Breast epithelium (tissue), 4 donors: Measurements from ENCODE around the gene KCNC3. TPM values are rescaled to one million over a fixed set of nuclear protein-coding genes. Genes with fewer than 3 reads are reported as not detected.

ENCODE experiments used
- DNase-seq, 2 donors: peaks; one replicate each; pipeline ENCODE4 v3.0.0-alpha.2; 2019; ENCODE audit warnings: low spot score in 2 of 2
- H3K27ac ChIP-seq, 2 donors: fragments of 200-600 bp; sonication (generic) in 1 of 2; one replicate each; pipeline ENCODE4 v1.5.1; 2016 to 2019; ENCODE audit warnings: mild to moderate bottlenecking in 1 of 2
- H3K27me3 ChIP-seq, 2 donors: fragments of 200-600 bp; sonication (generic) in 1 of 2; one replicate each; pipeline versions ENCODE4 v1.5.1 to v1.6.0; 2017 to 2019; ENCODE audit warnings: control low read depth in 1 of 2, mild to moderate bottlenecking in 1 of 2
- H3K36me3 ChIP-seq: fragments of 200-600 bp; one replicate; pipeline ENCODE4 v1.5.1; 2019
- H3K4me1 ChIP-seq, 2 donors: fragments of 200-600 bp; sonication (generic); one replicate each; pipeline ENCODE4 v1.5.1; 2016 to 2019; ENCODE audit warnings: control low read depth in 1 of 2
- H3K4me3 ChIP-seq, 3 donors: fragments of 200-600 bp; sonication (generic); 1 replicate in 2 of 3; 2 replicates in 1 of 3; pipeline ENCODE4 v1.5.1; 2016 to 2019; ENCODE audit warnings: mild to moderate bottlenecking in 3 of 3, moderate library complexity in 2 of 3
- H3K9me3 ChIP-seq, 2 donors: fragments of 200-600 bp; sonication (generic) in 1 of 2; one replicate each; pipeline ENCODE4 v1.5.1; 2016 to 2019; ENCODE audit warnings: control low read depth in 1 of 2
- CTCF ChIP-seq, 3 donors: fragments of 450-650 bp; IDR thresholded peaks; one replicate each; pipeline ENCODE4 v1.5.1; 2016 to 2017; ENCODE audit warnings: antibody characterized with exemption in 3 of 3, mild to moderate bottlenecking in 3 of 3, moderate library complexity in 3 of 3
- POLR2A ChIP-seq: fragments of 450-650 bp; IDR thresholded peaks from one replicate; pipeline ENCODE4 v1.6.1; 2016; ENCODE audit warnings: antibody characterized with exemption, mild to moderate bottlenecking, moderate library complexity
- POLR2AphosphoS5 ChIP-seq, 3 donors: sonication (generic); formaldehyde crosslinking; IDR thresholded peaks; one replicate each; pipeline ENCODE4 v1.6.1; 2017; ENCODE audit warnings: antibody characterized with exemption in 3 of 3
- intact Hi-C: fragments of 100-400 bp; cut with DNase I; formaldehyde crosslinking; loops from one replicate; pipeline ENCODE4 v1.15.1; 2023; ENCODE audit warnings: low total_unique reads
- total RNA-seq, 3 donors: library from RNA; depleted of rRNA; stranded (reverse); fragments of >200 nt; gene quantifications; one replicate each; pipeline ENCODE4 v1.1.0, GENCODE V29; 2016

KCNC3 gene
- total RNA-seq, 3 donors from 2014 or later = 0.32 to 3.7 (median 1.6) TPM

- intact Hi-C loops = no loop called here
- Histone ChIP-seq H3K4me1 (peaks cover 3 to 13% of the 10 kb centered on the region in 2 donors), H3K27ac (no peak overlapping the region), H3K36me3 (no peaks in the 10 kb centered on the region), H3K27me3 (peaks cover 3 to 28% of the 10 kb centered on the region in 2 donors), H3K9me3 (no peaks in the 10 kb centered on the region), H3K4me3 (peak overlapping the region; percentile 27 to 66 (median 47))
- TF ChIP-seq CTCF (IDR thresholded peaks at IDR 0.05) (peak in 1 of 3 donors; percentile 27), POLR2A (no peak)
- DNase-seq = no peak
Observed at GRCh38 chr19:50328224-50328872, 829 bp downstream of the KCNC3 start.

GRCh38 chr19:50327461-50328223, 1.5 kb downstream of the KCNC3 start:
- Histone ChIP-seq H3K9me3 (no peaks in the 10 kb centered on the region), H3K27ac (no peak overlapping the region), H3K36me3 (no peaks in the 10 kb centered on the region), H3K27me3 (peaks cover 3 to 24% of the 10 kb centered on the region in 2 donors), H3K4me1 (peaks cover 3 to 13% of the 10 kb centered on the region in 2 donors), H3K4me3 (no peak overlapping the region)
- DNase-seq = no peak
- TF ChIP-seq POLR2AphosphoS5 (IDR thresholded peaks at IDR 0.05) = no peak
- no peak for TF ChIP-seq CTCF (IDR thresholded peaks at IDR 0.05)
- TF ChIP-seq POLR2A = no peak
- intact Hi-C loops = no loop called here

GRCh38 chr19:50327013-50327412, 2.2 kb downstream of the KCNC3 start:
- Histone ChIP-seq H3K27me3 (peaks cover 3 to 20% of the 10 kb centered on the region in 2 donors), H3K4me3 (no peak overlapping the region), H3K9me3 (no peaks in the 10 kb centered on the region), H3K36me3 (no peaks in the 10 kb centered on the region), H3K27ac (no peak overlapping the region), H3K4me1 (peaks cover 3 to 12% of the 10 kb centered on the region in 2 donors)
- DNase-seq = no peak
- TF ChIP-seq POLR2AphosphoS5 (IDR thresholded peaks at IDR 0.05) (no peak), CTCF (IDR thresholded peaks at IDR 0.05) (no peak), POLR2A (no peak)
- intact Hi-C loops = no loop called here

- Histone ChIP-seq H3K27me3 (peaks cover 3 to 19% of the 10 kb centered on the region in 2 donors), H3K9me3 (no peaks in the 10 kb centered on the region), H3K27ac (no peak overlapping the region), H3K36me3 (no peaks in the 10 kb centered on the region), H3K4me1 (peaks cover 3 to 8% of the 10 kb centered on the region in 2 donors), H3K4me3 (peak overlapping the region in 1 of 3 donors; percentile 37)
- intact Hi-C loops = no loop called here
- no peak for DNase-seq
- TF ChIP-seq POLR2A (no peak), CTCF (IDR thresholded peaks at IDR 0.05) (no peak), POLR2AphosphoS5 (IDR thresholded peaks at IDR 0.05) (no peak)
Observed at GRCh38 chr19:50326101-50326664, 3.0 kb downstream of the KCNC3 start.
